ENCODE measurements around the gene SLC39A13. TPM values are rescaled to one million over a fixed set of nuclear protein-coding genes. Genes with fewer than 3 reads are reported as not detected.

SLC39A13 gene
- total and polyA plus RNA-seq, 2 of the 4 experiments (the other 2 are of a cell fraction): 32.4 to 144 TPM

DNA sequence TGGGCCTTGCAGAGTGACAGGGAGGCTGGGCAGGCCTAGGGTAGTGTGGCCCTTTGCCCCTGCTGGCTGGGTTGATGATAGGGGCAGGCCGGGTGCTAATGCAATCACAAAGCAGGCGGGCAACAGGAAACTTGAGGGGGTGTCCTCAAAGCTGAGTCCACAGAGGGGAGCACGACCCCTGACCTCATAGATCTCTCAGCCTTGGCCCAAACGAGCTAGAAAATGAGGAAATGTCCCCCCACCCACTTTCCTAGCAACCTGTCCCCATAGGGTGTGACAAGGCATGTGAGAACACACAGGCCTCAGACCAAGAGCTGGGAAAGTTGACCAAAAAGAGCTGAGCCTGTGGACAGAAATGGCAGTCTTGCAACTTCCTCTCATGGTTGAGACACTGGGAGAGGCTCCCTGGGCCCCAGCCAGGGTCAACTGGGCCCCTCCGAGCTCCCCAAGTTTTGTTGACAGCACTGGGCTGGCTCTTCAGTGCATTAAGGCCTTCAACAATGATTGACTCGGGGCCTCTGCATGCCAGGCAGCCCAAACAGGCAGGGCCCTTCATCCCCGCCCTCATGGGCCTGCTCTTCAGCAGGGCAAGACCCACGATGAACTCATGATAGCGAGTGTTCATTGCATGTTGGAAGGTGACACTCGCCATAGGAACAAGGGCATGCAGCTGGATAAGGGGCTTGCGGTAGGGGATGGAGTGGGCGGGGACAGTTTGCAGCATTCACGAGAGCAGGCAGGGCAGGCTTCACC, 20.3 kb upstream of the SLC39A13 start:
- CTCF ChIA-PET: interaction anchor here (0.6 to 1.4 kb wide), 3 partner anchors 14 to 168 kb away, joined by 5 to 8 read pairs (median 6); no protein-coding TSS in a partner anchor
- Histone ChIP-seq H2BK5ac (ENCODE audit: low read depth, low read length, poor library complexity, severe bottlenecking) (no peak overlapping the region), H2AFZ (replicated peaks; ENCODE audit: low read length, poor library complexity) (no peak overlapping the region), H3K9ac (ENCODE audit: low read depth, low read length) (no peak overlapping the region), H3K27ac (ENCODE audit: insufficient read depth, low read length) (no peak overlapping the region), H3K9me1 (ENCODE audit: insufficient read depth, low read length) (no peaks in the 10 kb centered on the region), H3K18ac (ENCODE audit: low read depth, low read length) (no peak overlapping the region), H2BK120ac (ENCODE audit: low read depth, low read length) (no peak overlapping the region), H4K91ac (ENCODE audit: insufficient read depth, low read depth, low read length) (no peak overlapping the region), H3K27me3 (ENCODE audit: control insufficient read depth, insufficient read depth, low read length) (peaks cover 2% of the 10 kb centered on the region; the same call in 1 of the 2 replicates), H3K4me2 (ENCODE audit: low read depth, low read length) (no peak overlapping the region), H2BK20ac (ENCODE audit: low read depth, low read length) (no peak overlapping the region), H3K4me1 (ENCODE audit: control insufficient read depth, insufficient read depth, low read length) (no peaks in the 10 kb centered on the region; the same call in 1 of the 2 replicates), H4K8ac (ENCODE audit: low read depth in 2 of 2, low read length in 2 of 2) (no peak overlapping the region), H3K14ac (replicated peaks; ENCODE audit: low read depth, low read length) (no peak overlapping the region), H3K9me3 (ENCODE audit: control insufficient read depth, insufficient read depth, low read length) (no peaks in the 10 kb centered on the region), H3K4me3 (ENCODE audit: insufficient read depth, low read depth, low read length) (no peak overlapping the region), H3K23ac (ENCODE audit: low read depth, low read length) (no peak overlapping the region), H3K79me1 (ENCODE audit: low read depth in 1 of 2, low read length in 2 of 2) (no peaks in the 10 kb centered on the region), H3K56ac (ENCODE audit: extremely low read depth, insufficient read depth, low read length) (no peak overlapping the region), H2BK15ac (ENCODE audit: low read depth, low read length) (no peak overlapping the region), H2AK9ac (replicated peaks; ENCODE audit: low read depth, low read length, poor library complexity) (no peak overlapping the region), H4K5ac (ENCODE audit: low read depth, low read length) (no peak overlapping the region), H3K4ac (ENCODE audit: low read depth, low read length) (no peak overlapping the region), H2AK5ac (ENCODE audit: low read depth, low read length) (no peak overlapping the region), H3K36me3 (ENCODE audit: control insufficient read depth, insufficient read depth, low read length) (no peaks in the 10 kb centered on the region), H4K20me1 (ENCODE audit: insufficient read depth, low read length) (no peaks in the 10 kb centered on the region)
- intact Hi-C loops (cut with micrococcal nuclease) (no loop called here), dilution Hi-C loops (cut with HindIII; ENCODE audit: low sequenced_read_pairs, unreplicated experiment) (no loop called here), in situ Hi-C loops (cut with MboI; ENCODE audit: low sequenced_read_pairs) (no loop called here)
- POLR2A ChIA-PET (ENCODE audit: unreplicated experiment): no interaction called here
- WGBS, 2 experiments (ENCODE audit: extremely low coverage in 2 of 2, insufficient read length in 1 of 2): 70% methylated on average over 6 of the region's 13 CpGs; no CpG with 5 or more reads in 1 of the 2 experiments
- ATAC-seq (ENCODE audit: low read depth) (no peak), DNase-seq (no peak)
- TF ChIP-seq CEBPB (IDR thresholded peaks at IDR 0.05; ENCODE audit: low read depth, low read length): no peak
- TF ChIP-seq CHD1 (IDR thresholded peaks at IDR 0.05; ENCODE audit: low read depth, low read length): no peak
- TF ChIP-seq NFE2L2 (IDR thresholded peaks at IDR 0.05; ENCODE audit: low read depth, low read length): no peak
- TF ChIP-seq RCOR1 (IDR thresholded peaks at IDR 0.05; ENCODE audit: insufficient replicate concordance, low read length): no peak
- no peak for TF ChIP-seq MAZ (IDR thresholded peaks at IDR 0.05; ENCODE audit: borderline replicate concordance, low read depth, low read length)
- TF ChIP-seq BHLHE40 (IDR thresholded peaks at IDR 0.05; ENCODE audit: low read depth, low read length): no peak
- BruUV-seq (replicated peaks): no TSS peak

Data from IMR-90 (cell line).